HEK293T (cell line): Measurements from ENCODE around the gene BOD1L2.

Experiments used
- BHLHE40 ChIP-seq: fragments of 450-650 bp; IDR thresholded peaks from 2 replicates; pipeline ENCODE4 v1.6.1; 2016; ENCODE audit warnings: mild to moderate bottlenecking, moderate library complexity, borderline replicate concordance
- CTBP1 ChIP-seq: fragments of 450-650 bp; IDR thresholded peaks from 2 replicates; pipeline ENCODE4 v1.6.1; 2016; ENCODE audit warnings: borderline replicate concordance
- FOXA1 ChIP-seq: fragments of 450-650 bp; IDR thresholded peaks from 2 replicates; pipeline ENCODE4 v1.6.1; 2016; ENCODE audit warnings: mild to moderate bottlenecking
- FOXK2 ChIP-seq: fragments of 450-650 bp; IDR thresholded peaks from 2 replicates; pipeline ENCODE4 v1.6.1; 2016; ENCODE audit warnings: mild to moderate bottlenecking
- FOXM1 ChIP-seq: fragments of 450-650 bp; IDR thresholded peaks from 2 replicates; pipeline ENCODE4 v1.6.1; 2017; ENCODE audit warnings: mild to moderate bottlenecking, borderline replicate concordance
- L3MBTL2 ChIP-seq: fragments of 450-650 bp; conservative IDR thresholded peaks from 2 replicates; pipeline ENCODE4 v1.6.1; 2016; ENCODE audit warnings: mild to moderate bottlenecking
- LEF1 ChIP-seq: fragments of 450-650 bp; IDR thresholded peaks from 2 replicates; pipeline ENCODE4 v1.6.1; 2017; ENCODE audit warnings: mild to moderate bottlenecking, borderline replicate concordance
- NFRKB ChIP-seq: fragments of 450-650 bp; IDR thresholded peaks from 2 replicates; pipeline ENCODE4 v1.6.1; 2016; ENCODE audit warnings: mild to moderate bottlenecking, moderate library complexity
- PKNOX1 ChIP-seq: fragments of 450-650 bp; IDR thresholded peaks from 2 replicates; pipeline ENCODE4 v1.6.1; 2016
- SP1 ChIP-seq: fragments of 450-650 bp; IDR thresholded peaks from 2 replicates; pipeline ENCODE4 v1.6.1; 2017
- SUZ12 ChIP-seq: fragments of 450-650 bp; IDR thresholded peaks from 2 replicates; pipeline ENCODE4 v1.6.1; 2016; ENCODE audit warnings: mild to moderate bottlenecking
- TARDBP ChIP-seq: fragments of 450-650 bp; IDR thresholded peaks from 2 replicates; pipeline ENCODE4 v1.6.1; 2016
- ZNF384 ChIP-seq: fragments of 450-650 bp; IDR thresholded peaks from 2 replicates; pipeline ENCODE4 v1.6.1; 2016

- no peak for TF ChIP-seq L3MBTL2
- no peak for TF ChIP-seq LEF1
- TF ChIP-seq FOXA1: no peak
- no peak for TF ChIP-seq ZNF384
- no peak for TF ChIP-seq SP1
- no peak for TF ChIP-seq BHLHE40
- no peak for TF ChIP-seq SUZ12
- no peak for TF ChIP-seq CTBP1
- no peak for TF ChIP-seq NFRKB
- no peak for TF ChIP-seq FOXM1
- no peak for TF ChIP-seq FOXK2
- no peak for TF ChIP-seq TARDBP
- TF ChIP-seq PKNOX1: no peak
These were observed 12.2 kb upstream of the BOD1L2 start for GRCh38 chr18:57134618-57135135.
